HEK293T (cell line): ENCODE results near the gene GDPD5.

ENCODE experiments used
- BHLHE40 ChIP-seq: fragments of 450-650 bp; IDR thresholded peaks from 2 replicates; pipeline ENCODE4 v1.6.1; 2016; ENCODE audit warnings: mild to moderate bottlenecking, moderate library complexity, borderline replicate concordance
- L3MBTL2 ChIP-seq: fragments of 450-650 bp; conservative IDR thresholded peaks from 2 replicates; pipeline ENCODE4 v1.6.1; 2016; ENCODE audit warnings: mild to moderate bottlenecking
- LEF1 ChIP-seq: fragments of 450-650 bp; IDR thresholded peaks from 2 replicates; pipeline ENCODE4 v1.6.1; 2017; ENCODE audit warnings: mild to moderate bottlenecking, borderline replicate concordance
- SP1 ChIP-seq: fragments of 450-650 bp; IDR thresholded peaks from 2 replicates; pipeline ENCODE4 v1.6.1; 2017
- TARDBP ChIP-seq: fragments of 450-650 bp; IDR thresholded peaks from 2 replicates; pipeline ENCODE4 v1.6.1; 2016
- ZNF384 ChIP-seq: fragments of 450-650 bp; IDR thresholded peaks from 2 replicates; pipeline ENCODE4 v1.6.1; 2016

DNA sequence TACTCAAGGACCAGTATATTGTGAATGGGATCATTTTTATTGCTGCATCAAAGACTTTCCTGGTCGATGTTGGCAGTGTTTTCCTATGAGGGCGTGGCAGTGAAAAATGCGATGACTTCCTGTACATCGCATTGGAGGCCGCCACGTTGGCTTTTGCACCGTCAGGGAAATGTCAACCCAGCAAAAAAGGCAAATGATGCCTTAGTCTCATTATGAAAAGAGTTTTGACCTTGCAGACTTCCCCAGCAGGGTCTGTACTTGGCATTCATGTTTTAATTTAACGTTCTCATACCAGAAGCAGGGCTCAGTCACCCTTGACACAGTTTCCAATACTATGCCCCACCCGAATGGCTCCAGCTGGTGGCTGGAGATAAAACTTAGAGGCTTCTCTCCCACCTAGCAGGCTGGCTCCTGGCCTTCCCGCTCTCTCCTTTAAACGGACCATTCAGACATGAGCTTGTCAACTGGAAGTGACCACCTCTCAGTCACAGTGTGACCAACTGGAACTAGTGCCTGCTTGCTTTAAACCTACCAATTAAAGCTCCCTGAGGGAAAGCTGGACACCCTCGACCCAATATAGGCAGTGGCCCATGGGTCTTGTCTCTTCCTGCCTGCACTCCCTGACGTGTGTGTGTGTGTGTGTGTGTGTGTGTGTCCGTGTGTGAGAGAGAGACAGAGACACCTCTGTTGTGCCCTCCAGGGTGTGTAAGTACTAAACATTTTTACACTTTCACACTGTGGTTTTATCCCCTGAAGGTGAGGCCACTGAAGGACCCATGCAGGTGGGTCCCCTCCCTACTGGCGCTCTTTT, 8.7 kb upstream of the GDPD5 start:
- no peak for TF ChIP-seq ZNF384
- TF ChIP-seq BHLHE40, result no peak
- no peak for TF ChIP-seq L3MBTL2
- no peak for TF ChIP-seq TARDBP
- no peak for TF ChIP-seq SP1
- no peak for TF ChIP-seq LEF1
